K562 (cell line): ENCODE data around the gene TAF4. TPM values are rescaled to one million over a fixed set of nuclear protein-coding genes. Genes with fewer than 3 reads are reported as not detected.

Experiments
- ATAC-seq: fragments of 200-7000 bp; cut with Tn5 transposase; 3 replicates; pipeline ENCODE4 v1.9.1; 2020; ENCODE audit warnings: moderate library complexity
- BruUV-seq: library from RNA; stranded (reverse); fragments of 400-500 nt; replicated peaks from 2 replicates; lab custom pipeline; 2021; lab: Mats Ljungman, UMichigan
- CTCF ChIA-PET: fragments of 300-600 bp; formaldehyde crosslinking; extraction: SDS; loops from one replicate; lab custom pipeline; 2021; ENCODE audit warnings: low intra/inter-chr PET ratio; lab: Yijun Ruan, JAX
- POLR2A ChIA-PET: fragments of 300-600, 350-650 bp; sonication (Branson Sonifier 250); formaldehyde crosslinking; extraction: SDS; loops from one replicate; lab custom pipeline; 2021; ENCODE audit warnings: antibody characterized with exemption, inconsistent platforms; lab: Yijun Ruan, JAX
- DNase-seq, 4 experiments: peaks; one replicate each; pipeline versions ENCODE4 v3.0.0 to v3.0.0-alpha.2; 2011 to 2018; ENCODE audit warnings: low spot score in 3 of 4, mixed read lengths in 3 of 4; ENCODE audit errors: extremely low read depth in 1 of 4
- FAIRE-seq: peaks from 2 replicates; lab custom pipeline; 2011; peaks lifted over from hg19 to GRCh38; lab: Jason Lieb, UNC
- H2AFZ ChIP-seq: 2 replicates; pipeline ENCODE4 v1.6.0; 2011; ENCODE audit warnings: low read depth, low read length, control low read depth, inconsistent platforms
- H3K27ac ChIP-seq: fragments of 200-600 bp; 3 replicates; pipeline ENCODE4 v1.8.0; 2011; ENCODE audit warnings: low read depth, mild to moderate bottlenecking, control low read depth, inconsistent platforms, low read length, moderate library complexity, mixed read lengths; ENCODE audit errors: extremely low read depth
- H3K27me3 ChIP-seq, 2 experiments: fragments of 300-600 bp in 1 of 2; 2 replicates in 1 of 2; 3 replicates in 1 of 2; pipeline versions ENCODE4 v1.6.0 to v1.8.0; 2011; ENCODE audit warnings: inconsistent platforms in 2 of 2, low read length in 2 of 2, mild to moderate bottlenecking in 1 of 2, mixed read lengths in 1 of 2, moderate library complexity in 1 of 2; ENCODE audit not compliant: control insufficient read depth in 2 of 2, insufficient read depth in 2 of 2
- H3K36me3 ChIP-seq: fragments of 300-600 bp; 3 replicates; pipeline ENCODE4 v1.8.0; 2011; ENCODE audit warnings: mild to moderate bottlenecking, low read length, inconsistent platforms; ENCODE audit not compliant: control insufficient read depth, insufficient read depth
- H3K4me1 ChIP-seq, 2 experiments: fragments of 200-600 bp in 1 of 2; replicated peaks in 1 of 2; 2 replicates in 1 of 2; 3 replicates in 1 of 2; pipeline versions ENCODE4 v1.5.1 to v1.8.0; 2011; ENCODE audit warnings: inconsistent platforms in 2 of 2, low read length in 2 of 2, mild to moderate bottlenecking in 1 of 2, mixed read lengths in 1 of 2, moderate library complexity in 1 of 2; ENCODE audit not compliant: control insufficient read depth in 2 of 2, insufficient read depth in 2 of 2
- H3K4me2 ChIP-seq: 2 replicates; pipeline ENCODE4 v1.6.1; 2011; ENCODE audit warnings: low read length, control low read depth, inconsistent platforms, mixed read lengths; ENCODE audit not compliant: insufficient read depth
- H3K4me3 ChIP-seq: fragments of 200-600 bp; sonication (generic), shearing (Covaris generic); 2 replicates; pipeline ENCODE4 v1.5.1; 2016; ENCODE audit warnings: control low read depth, inconsistent platforms
- H3K79me2 ChIP-seq: fragments of 200-600 bp; 3 replicates; pipeline ENCODE4 v1.8.0; 2011; ENCODE audit warnings: low read length, inconsistent platforms; ENCODE audit not compliant: control insufficient read depth, insufficient read depth
- H3K9ac ChIP-seq, 2 experiments: 2 replicates each; pipeline versions ENCODE4 v1.6.0 to v1.6.1; 2011; ENCODE audit warnings: low read depth in 2 of 2, low read length in 2 of 2, control low read depth in 1 of 2, inconsistent platforms in 1 of 2, mild to moderate bottlenecking in 1 of 2, mixed read lengths in 1 of 2; ENCODE audit not compliant: insufficient read depth in 1 of 2
- H3K9me1 ChIP-seq: one replicate; pipeline ENCODE4 v1.6.0; 2011; ENCODE audit warnings: inconsistent platforms, mild to moderate bottlenecking, low read length, moderate library complexity; ENCODE audit not compliant: control insufficient read depth, insufficient read depth
- H3K9me3 ChIP-seq: replicated peaks from 2 replicates; pipeline ENCODE4 v1.5.1; 2011; ENCODE audit warnings: low read depth, low read length, inconsistent platforms; ENCODE audit not compliant: control insufficient read depth, insufficient read depth
- H4K20me1 ChIP-seq: replicated peaks from 2 replicates; pipeline ENCODE4 v1.6.1; 2011; ENCODE audit warnings: low read length, inconsistent platforms, mixed read lengths; ENCODE audit not compliant: control insufficient read depth, insufficient read depth
- CBX2 ChIP-seq: fragments of 200-600 bp; sonication (generic); IDR thresholded peaks from one replicate; pipeline ENCODE4 v1.6.1; 2012; ENCODE audit warnings: mild to moderate bottlenecking, low read length, inconsistent platforms; ENCODE audit not compliant: insufficient read depth, poor library complexity, severe bottlenecking
- EP300 ChIP-seq: IDR thresholded peaks from 2 replicates; pipeline ENCODE4 v1.6.1; 2012; ENCODE audit warnings: low read length, improper control_type of control experiment
- MTF1 ChIP-seq: fragments of 250-450 bp; sonication (Bioruptor Pico); IDR thresholded peaks from 2 replicates; pipeline ENCODE4 v1.9.0; 2021; ENCODE audit warnings: moderate library complexity, mild to moderate bottlenecking, inconsistent platforms, borderline replicate concordance
- STAT5B ChIP-seq: fragments of 250-450 bp; sonication (Bioruptor Pico); IDR thresholded peaks from 2 replicates; pipeline ENCODE4 v1.8.0; 2021; ENCODE audit warnings: mild to moderate bottlenecking, inconsistent platforms
- TEAD4 ChIP-seq, 2 experiments: sonication (generic) in 1 of 2; formaldehyde crosslinking in 1 of 2; IDR thresholded peaks; 2 replicates each; pipeline versions ENCODE4 v1.6.1 to v1.8.0; 2012 to 2022; ENCODE audit warnings: borderline replicate concordance in 1 of 2, inconsistent platforms in 1 of 2, low read length in 1 of 2, mild to moderate bottlenecking in 1 of 2, missing genetic modification reagents in 1 of 2
- ZNF764 ChIP-seq: fragments of 250-450 bp; sonication (Bioruptor Pico); IDR thresholded peaks from 2 replicates; pipeline ENCODE4 v1.4.0; 2020; ENCODE audit warnings: low read depth, mild to moderate bottlenecking, moderate library complexity
- whole genome bisulfite sequencing: fragments of 100-300 bp; shearing (Covaris generic); methylation state at CpG from one replicate; pipeline ENCODE4 v1.1.6; 2016; ENCODE audit warnings: low coverage, mixed read lengths; ENCODE audit not compliant: insufficient coverage; ENCODE audit errors: missing lambda C conversion rate; 5-methylcytosine and 5-hydroxymethylcytosine counted together
- in situ Hi-C: fragments of 300-500 bp; cut with MboI; formaldehyde crosslinking; loops from 4 replicates; pipeline ENCODE4 v1.15.0; 2018; ENCODE audit warnings: inconsistent platforms, mixed read lengths
- intact Hi-C: fragments of 100-400 bp; cut with micrococcal nuclease; formaldehyde crosslinking; loops from 2 replicates; pipeline ENCODE4 v1.14.2; 2022
- polyA plus RNA-seq, 8 experiments: library from polyadenylated mRNA; depleted of rRNA in 4 of 8; stranded (reverse) in 5 of 8; unstranded in 3 of 8; fragments of >200 nt; fragmentation: Nextera tagmentation in 2 of 8; fragmentation: Illumina TruSeq in 1 of 8; extraction: Ambion mirVana in 2 of 8; extraction: Trizol in 1 of 8; gene quantifications; 2 replicates each; pipeline versions ENCODE4 v1.2.1 to v1.2.3, GENCODE V29; 2011 to 2014; ENCODE audit warnings: inconsistent platforms in 1 of 8, missing spikeins in 1 of 8
- total RNA-seq, 7 experiments: library from RNA; depleted of rRNA in 6 of 7; stranded (reverse); fragments of >200 nt in 6 of 7; fragmentation: Illumina TruSeq in 2 of 7; extraction: Trizol in 2 of 7; gene quantifications; 2 replicates each; pipeline versions ENCODE4 v1.2.1 to v1.2.3, GENCODE V29; 2011 to 2021; ENCODE audit warnings: low replicate concordance in 1 of 7
- TF ChIP-seq, protein P1 (sequence below): sonication (generic); formaldehyde crosslinking; IDR thresholded peaks from 2 replicates; pipeline ENCODE4 v1.9.0; 2022; ENCODE audit warnings: mild to moderate bottlenecking, missing genetic modification reagents
- TF ChIP-seq, protein P2 (sequence below): fragments of 450-650 bp; formaldehyde crosslinking; IDR thresholded peaks from 2 replicates; pipeline ENCODE4 v1.4.0; 2020; ENCODE audit warnings: mild to moderate bottlenecking, moderate library complexity
- TF ChIP-seq, protein P3 (sequence below): sonication (generic); formaldehyde crosslinking; IDR thresholded peaks from 2 replicates; pipeline ENCODE4 v1.8.0; 2023; ENCODE audit warnings: mild to moderate bottlenecking, missing genetic modification reagents

TAF4 gene
- total and polyA plus RNA-seq, 9 of the 15 experiments (the other 6 are each of a cell fraction or from before 2014, with no cell fraction given), result 0.44 to 28.3 (median 5.6) TPM

DNA sequence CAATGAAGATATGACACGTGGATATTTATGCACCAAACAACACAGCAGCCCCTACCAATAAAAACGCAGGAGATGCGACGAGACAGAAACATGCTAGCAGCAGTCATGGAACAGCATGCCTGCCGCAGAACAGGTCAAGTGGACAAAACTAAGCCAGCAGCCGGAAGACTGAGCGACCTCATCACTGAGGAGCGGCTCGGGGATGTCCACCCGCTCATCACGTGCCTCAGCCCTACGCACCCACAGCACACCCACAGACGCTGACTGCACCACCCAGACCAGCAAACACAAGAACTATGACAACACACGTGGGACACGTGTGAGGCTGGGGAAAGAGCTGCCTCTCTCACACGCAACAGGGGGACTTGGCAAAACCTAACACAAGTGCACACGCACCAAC is 81.7 kb downstream of the TAF4 start:
- ChIA-PET CTCF (no interaction called here), POLR2A (no interaction called here)
- Histone ChIP-seq H3K27me3 (no peaks in the 10 kb centered on the region), H3K9me3 (no peaks in the 10 kb centered on the region), H3K9me1 (no peaks in the 10 kb centered on the region), H3K4me3 (no peak overlapping the region), H3K9ac (no peak overlapping the region), H3K4me1 (peaks cover 4 to 16% of the 10 kb centered on the region in 2 experiments; a peak in 3 of 5 replicates), H3K27ac (no peak overlapping the region), H2AFZ (no peak overlapping the region), H3K4me2 (no peak overlapping the region), H4K20me1 (peaks cover 13% of the 10 kb centered on the region; the same call in 1 of the 2 replicates), H3K36me3 (peaks cover 34% of the 10 kb centered on the region; the same call in 2 of the 3 replicates), H3K79me2 (peaks cover 9% of the 10 kb centered on the region; the same call in 1 of the 3 replicates)
- 91% methylated on average over 17 of the region's 17 CpGs for WGBS
- in situ Hi-C loops, result no loop called here
- no TSS peak for BruUV-seq
- DNase-seq, result no peak
- no peak for ATAC-seq
- FAIRE-seq, result no peak
- intact Hi-C loops, result loop anchor here (10.0 kb wide), 1 partner anchor 321 kb away; the partner anchor contains the start of gene ADRM1
- TF ChIP-seq EP300 (no peak), STAT5B (no peak), ZNF764 (no peak)

DNA sequence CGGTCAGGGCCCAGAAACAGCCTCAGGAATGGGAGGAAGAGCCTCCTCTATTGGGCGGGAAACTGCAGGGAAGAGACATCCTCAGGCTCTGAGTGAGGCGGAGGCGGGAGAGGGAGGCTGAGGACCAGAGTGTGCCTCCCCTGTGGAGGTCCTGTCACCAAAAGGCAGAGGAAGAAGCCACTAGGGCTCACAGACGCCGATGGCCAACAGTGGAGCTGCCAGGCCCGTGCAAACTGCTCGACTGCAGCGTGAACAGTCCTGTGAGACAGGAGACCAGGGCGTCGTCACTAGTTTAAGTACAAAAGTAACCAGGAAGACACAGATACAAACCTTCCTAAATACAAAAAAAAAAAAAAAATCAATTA is 82.7 kb downstream of the TAF4 start:
- Histone ChIP-seq H3K9ac (no peak overlapping the region), H3K9me3 (no peaks in the 10 kb centered on the region), H2AFZ (no peak overlapping the region), H3K79me2 (peaks cover 9% of the 10 kb centered on the region; the same call in 1 of the 3 replicates), H3K36me3 (peaks cover 32% of the 10 kb centered on the region; the same call in 2 of the 3 replicates), H3K4me3 (no peak overlapping the region), H3K9me1 (no peaks in the 10 kb centered on the region), H3K4me2 (no peak overlapping the region), H3K27me3 (no peaks in the 10 kb centered on the region), H4K20me1 (peaks cover 13% of the 10 kb centered on the region; the same call in 1 of the 2 replicates), H3K27ac (no peak overlapping the region), H3K4me1 (peaks cover 4 to 16% of the 10 kb centered on the region in 2 experiments; a peak in 3 of 5 replicates)
- ChIA-PET CTCF (no interaction called here), POLR2A (interaction anchor here (0.6 kb wide), 1 partner anchor 152 kb away, joined by 3 read pairs; no protein-coding TSS in a partner anchor)
- DNase-seq (no peak), FAIRE-seq (no peak), ATAC-seq (no peak)
- intact Hi-C loops (loop anchor here (10.0 kb wide), 1 partner anchor 322 kb away; the partner anchor contains the start of gene ADRM1), in situ Hi-C loops (no loop called here)
- 92% methylated on average over 9 of the region's 11 CpGs for WGBS
- BruUV-seq, result no TSS peak
- TF ChIP-seq MTF1 (no peak), TEAD4 (IDR thresholded peaks at IDR 0.05; ENCODE audit: low read length) (no peak), TEAD4 (CRISPR knock-in tag; IDR thresholded peaks at IDR 0.05; ENCODE audit: borderline replicate concordance) (no peak), CBX2 (no peak)
- TF ChIP-seq, protein P1, sequence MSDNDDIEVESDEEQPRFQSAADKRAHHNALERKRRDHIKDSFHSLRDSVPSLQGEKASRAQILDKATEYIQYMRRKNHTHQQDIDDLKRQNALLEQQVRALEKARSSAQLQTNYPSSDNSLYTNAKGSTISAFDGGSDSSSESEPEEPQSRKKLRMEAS (CRISPR knock-in tag), result no peak
- TF ChIP-seq, protein P2, sequence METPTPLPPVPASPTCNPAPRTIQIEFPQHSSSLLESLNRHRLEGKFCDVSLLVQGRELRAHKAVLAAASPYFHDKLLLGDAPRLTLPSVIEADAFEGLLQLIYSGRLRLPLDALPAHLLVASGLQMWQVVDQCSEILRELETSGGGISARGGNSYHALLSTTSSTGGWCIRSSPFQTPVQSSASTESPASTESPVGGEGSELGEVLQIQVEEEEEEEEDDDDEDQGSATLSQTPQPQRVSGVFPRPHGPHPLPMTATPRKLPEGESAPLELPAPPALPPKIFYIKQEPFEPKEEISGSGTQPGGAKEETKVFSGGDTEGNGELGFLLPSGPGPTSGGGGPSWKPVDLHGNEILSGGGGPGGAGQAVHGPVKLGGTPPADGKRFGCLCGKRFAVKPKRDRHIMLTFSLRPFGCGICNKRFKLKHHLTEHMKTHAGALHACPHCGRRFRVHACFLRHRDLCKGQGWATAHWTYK, result no peak
- TF ChIP-seq, protein P3, sequence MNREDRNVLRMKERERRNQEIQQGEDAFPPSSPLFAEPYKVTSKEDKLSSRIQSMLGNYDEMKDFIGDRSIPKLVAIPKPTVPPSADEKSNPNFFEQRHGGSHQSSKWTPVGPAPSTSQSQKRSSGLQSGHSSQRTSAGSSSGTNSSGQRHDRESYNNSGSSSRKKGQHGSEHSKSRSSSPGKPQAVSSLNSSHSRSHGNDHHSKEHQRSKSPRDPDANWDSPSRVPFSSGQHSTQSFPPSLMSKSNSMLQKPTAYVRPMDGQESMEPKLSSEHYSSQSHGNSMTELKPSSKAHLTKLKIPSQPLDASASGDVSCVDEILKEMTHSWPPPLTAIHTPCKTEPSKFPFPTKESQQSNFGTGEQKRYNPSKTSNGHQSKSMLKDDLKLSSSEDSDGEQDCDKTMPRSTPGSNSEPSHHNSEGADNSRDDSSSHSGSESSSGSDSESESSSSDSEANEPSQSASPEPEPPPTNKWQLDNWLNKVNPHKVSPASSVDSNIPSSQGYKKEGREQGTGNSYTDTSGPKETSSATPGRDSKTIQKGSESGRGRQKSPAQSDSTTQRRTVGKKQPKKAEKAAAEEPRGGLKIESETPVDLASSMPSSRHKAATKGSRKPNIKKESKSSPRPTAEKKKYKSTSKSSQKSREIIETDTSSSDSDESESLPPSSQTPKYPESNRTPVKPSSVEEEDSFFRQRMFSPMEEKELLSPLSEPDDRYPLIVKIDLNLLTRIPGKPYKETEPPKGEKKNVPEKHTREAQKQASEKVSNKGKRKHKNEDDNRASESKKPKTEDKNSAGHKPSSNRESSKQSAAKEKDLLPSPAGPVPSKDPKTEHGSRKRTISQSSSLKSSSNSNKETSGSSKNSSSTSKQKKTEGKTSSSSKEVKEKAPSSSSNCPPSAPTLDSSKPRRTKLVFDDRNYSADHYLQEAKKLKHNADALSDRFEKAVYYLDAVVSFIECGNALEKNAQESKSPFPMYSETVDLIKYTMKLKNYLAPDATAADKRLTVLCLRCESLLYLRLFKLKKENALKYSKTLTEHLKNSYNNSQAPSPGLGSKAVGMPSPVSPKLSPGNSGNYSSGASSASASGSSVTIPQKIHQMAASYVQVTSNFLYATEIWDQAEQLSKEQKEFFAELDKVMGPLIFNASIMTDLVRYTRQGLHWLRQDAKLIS (CRISPR knock-in tag), result no peak
